ENCODE results near the gene CD276.

DNA sequence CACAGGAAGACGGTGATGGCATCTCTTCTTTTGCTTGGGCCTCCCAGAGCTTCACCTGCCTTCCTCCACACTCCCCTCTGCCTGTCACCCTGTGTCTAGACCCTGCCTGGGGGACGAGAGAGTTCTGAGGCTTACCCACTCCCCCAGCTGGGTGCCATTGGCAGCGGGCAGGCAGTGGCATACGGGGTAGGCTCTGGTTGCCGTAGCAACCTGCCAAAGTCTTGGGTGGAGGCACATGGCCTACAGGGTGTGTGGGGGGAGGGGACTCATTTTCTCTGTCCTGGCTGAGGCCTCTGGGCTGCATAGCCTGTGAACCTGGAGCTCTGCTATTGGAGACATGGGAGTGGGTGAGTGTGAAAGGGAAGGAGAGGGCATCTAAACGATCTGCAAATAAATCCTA is 64.5 kb downstream of the CD276 start:
- TF ChIP-seq YY1 (IDR thresholded peaks at IDR 0.05; ENCODE audit: extremely low read depth, insufficient replicate concordance, low read depth, low read length) (no peak), EZH2 (IDR thresholded peaks at IDR 0.05) (no peak), CTCF (IDR thresholded peaks at IDR 0.05 in 2 of 3, conservative IDR thresholded peaks at IDR 0.05 in 1 of 3; ENCODE audit: borderline replicate concordance in 1 of 3, insufficient read depth in 1 of 3, low read depth in 2 of 3, low read length in 2 of 3) (no peak), CEBPB (IDR thresholded peaks at IDR 0.05; ENCODE audit: low read depth) (no peak), POLR2AphosphoS5 (IDR thresholded peaks at IDR 0.05; ENCODE audit: low read depth, low read length) (no peak), POLR2A (IDR thresholded peaks at IDR 0.05; ENCODE audit: borderline replicate concordance, extremely low read depth, insufficient read depth, insufficient read length) (no peak), EZH2phosphoT487 (IDR thresholded peaks at IDR 0.05; ENCODE audit: borderline replicate concordance) (no peak), REST (IDR thresholded peaks at IDR 0.05; ENCODE audit: low read depth) (no peak)
- TF ChIP-seq, protein P1, sequence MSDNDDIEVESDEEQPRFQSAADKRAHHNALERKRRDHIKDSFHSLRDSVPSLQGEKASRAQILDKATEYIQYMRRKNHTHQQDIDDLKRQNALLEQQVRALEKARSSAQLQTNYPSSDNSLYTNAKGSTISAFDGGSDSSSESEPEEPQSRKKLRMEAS (IDR thresholded peaks at IDR 0.05) = no peak
- TF ChIP-seq, protein P2, sequence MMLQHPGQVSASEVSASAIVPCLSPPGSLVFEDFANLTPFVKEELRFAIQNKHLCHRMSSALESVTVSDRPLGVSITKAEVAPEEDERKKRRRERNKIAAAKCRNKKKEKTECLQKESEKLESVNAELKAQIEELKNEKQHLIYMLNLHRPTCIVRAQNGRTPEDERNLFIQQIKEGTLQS (IDR thresholded peaks at IDR 0.05) = no peak

All from HCT116 (cell line).